HCT116 (cell line): Measurements from ENCODE around the gene TKFC. TPM values are rescaled to one million over a fixed set of nuclear protein-coding genes. Genes with fewer than 3 reads are reported as not detected.

ENCODE experiments used
- ATAC-seq: fragments of 200-7000 bp; cut with Tn5 transposase; 2 replicates; pipeline ENCODE4 v1.9.1; 2020; ENCODE audit warnings: mild to moderate bottlenecking, moderate library complexity
- Bru-seq: library from RNA; stranded (reverse); fragments of 400-500 nt; gene quantifications from one replicate; lab custom pipeline; 2021; lab: Mats Ljungman, UMichigan
- BruChase-seq, 2 experiments: library from RNA; stranded (reverse); fragments of 400-500 nt; gene quantifications; one replicate each; lab custom pipeline; 2021; lab: Mats Ljungman, UMichigan
- BruUV-seq: library from RNA; stranded (reverse); fragments of 400-500 nt; replicated peaks from 2 replicates; lab custom pipeline; 2021; lab: Mats Ljungman, UMichigan
- CTCF ChIA-PET: fragments of 300-600 bp; sonication (Branson Sonifier 250); formaldehyde crosslinking; loops from one replicate; lab custom pipeline; 2021; ENCODE audit warnings: antibody characterized with exemption; lab: Charles Lee
- POLR2A ChIA-PET: fragments of 300-600, 350-600 bp; sonication (Branson Sonifier 250); formaldehyde crosslinking; loops from one replicate; lab custom pipeline; 2021; ENCODE audit warnings: antibody characterized with exemption; lab: Charles Lee
- RAD21 ChIA-PET, 2 experiments: fragments of 300-600 bp; sonication (Branson Sonifier 250); formaldehyde crosslinking; loops; one replicate each; lab custom pipeline; 2023; ENCODE audit warnings: low total read pairs in 2 of 2; ENCODE audit not compliant: uncharacterized antibody in 2 of 2, unreplicated experiment in 2 of 2, low non-redundant PET in 1 of 2; lab: Charles Lee
- DNase-seq: peaks from one replicate; pipeline ENCODE4 v3.0.0-alpha.2; 2010; ENCODE audit warnings: low read depth, low spot score
- H2AFZ ChIP-seq: fragments of 200-600 bp; shearing (Covaris generic), sonication (generic); 2 replicates; pipeline ENCODE4 v1.6.1; 2017; ENCODE audit warnings: low read depth, mixed run types, mixed read lengths, antibody characterized with exemption, low read length; ENCODE audit not compliant: poor library complexity, severe bottlenecking
- H3K27ac ChIP-seq: 2 replicates; pipeline ENCODE4 v1.5.1; 2012; ENCODE audit warnings: low read depth, low read length
- H3K27me3 ChIP-seq: fragments of 200-600 bp; sonication (generic); 2 replicates; pipeline ENCODE4 v1.6.1; 2016; ENCODE audit warnings: mixed run types, low read length, mixed read lengths; ENCODE audit not compliant: insufficient read depth
- H3K36me3 ChIP-seq, 2 experiments: fragments of 200-500 bp in 1 of 2; fragments of 200-600 bp in 1 of 2; sonication (Bioruptor generic) in 1 of 2; sonication (generic) in 1 of 2; 2 replicates each; pipeline versions ENCODE4 v1.5.1 to v1.6.1; 2014 to 2016; ENCODE audit warnings: low read length in 2 of 2, inconsistent platforms in 1 of 2, mixed read lengths in 1 of 2, mixed run types in 1 of 2; ENCODE audit not compliant: insufficient read depth in 2 of 2, control insufficient read depth in 1 of 2
- H3K4me1 ChIP-seq, 2 experiments: fragments of 200-600 bp in 1 of 2; sonication (generic) in 1 of 2; 2 replicates each; pipeline versions ENCODE4 v1.5.1 to v1.6.1; 2012 to 2017; ENCODE audit warnings: low read length in 2 of 2, inconsistent platforms in 1 of 2, mild to moderate bottlenecking in 1 of 2, mixed read lengths in 1 of 2, mixed run types in 1 of 2, moderate library complexity in 1 of 2; ENCODE audit not compliant: insufficient read depth in 2 of 2, control insufficient read depth in 1 of 2
- H3K4me2 ChIP-seq: fragments of 200-600 bp; sonication (generic); 2 replicates; pipeline ENCODE4 v1.6.1; 2017; ENCODE audit warnings: mixed run types, low read length, mixed read lengths
- H3K4me3 ChIP-seq, 2 experiments: fragments of 200-600 bp in 1 of 2; sonication (generic) in 1 of 2; replicated peaks in 1 of 2; 2 replicates each; pipeline ENCODE4 v1.5.1; 2011 to 2016; ENCODE audit warnings: low read length in 2 of 2, control low read depth in 1 of 2, low read depth in 1 of 2, mild to moderate bottlenecking in 1 of 2, mixed read lengths in 1 of 2, mixed run types in 1 of 2
- H3K79me2 ChIP-seq: fragments of 200-600 bp; sonication (generic); 2 replicates; pipeline ENCODE4 v1.6.1; 2017; ENCODE audit warnings: mild to moderate bottlenecking, mixed run types, low read length, moderate library complexity, mixed read lengths; ENCODE audit not compliant: insufficient read depth
- H3K9ac ChIP-seq: fragments of 200-600 bp; sonication (generic); 2 replicates; pipeline ENCODE4 v1.6.1; 2016; ENCODE audit warnings: low read length, mixed read lengths
- H3K9me2 ChIP-seq: fragments of 200-600 bp; sonication (generic), shearing (Covaris generic); 2 replicates; pipeline ENCODE4 v1.6.1; 2017; ENCODE audit warnings: mixed run types, mild to moderate bottlenecking, moderate library complexity; ENCODE audit not compliant: insufficient read depth
- H3K9me3 ChIP-seq, 2 experiments: fragments of 200-500 bp in 1 of 2; fragments of 200-600 bp in 1 of 2; sonication (Bioruptor generic) in 1 of 2; sonication (generic) in 1 of 2; 2 replicates each; pipeline ENCODE4 v1.6.1; 2014 to 2017; ENCODE audit warnings: low read length in 2 of 2, mixed read lengths in 2 of 2, inconsistent platforms in 1 of 2, low read depth in 1 of 2, mild to moderate bottlenecking in 1 of 2, mixed run types in 1 of 2, moderate library complexity in 1 of 2; ENCODE audit not compliant: control insufficient read depth in 1 of 2, insufficient read depth in 1 of 2
- H4K20me1 ChIP-seq: fragments of 200-600 bp; sonication (generic), shearing (Covaris generic); 2 replicates; pipeline ENCODE4 v1.6.1; 2017; ENCODE audit warnings: mixed run types, mild to moderate bottlenecking, moderate library complexity; ENCODE audit not compliant: insufficient read depth
- ATF3 ChIP-seq: IDR thresholded peaks from 2 replicates; pipeline ENCODE4 v1.6.1; 2012
- CBX3 ChIP-seq: IDR thresholded peaks from 2 replicates; pipeline ENCODE4 v1.6.1; 2012; ENCODE audit warnings: low read depth
- CEBPB ChIP-seq: IDR thresholded peaks from 2 replicates; pipeline ENCODE4 v1.6.1; 2012; ENCODE audit warnings: low read depth
- EGR1 ChIP-seq: IDR thresholded peaks from 2 replicates; pipeline ENCODE4 v1.6.1; 2012; ENCODE audit warnings: low read depth
- EZH2 ChIP-seq: fragments of 200-600 bp; sonication (generic); IDR thresholded peaks from 2 replicates; pipeline ENCODE4 v1.6.1; 2017; ENCODE audit warnings: antibody characterized with exemption, mixed run types
- EZH2phosphoT487 ChIP-seq: fragments of 200-600 bp; IDR thresholded peaks from 2 replicates; pipeline ENCODE4 v1.6.1; 2018; ENCODE audit warnings: antibody characterized with exemption, borderline replicate concordance
- FOSL1 ChIP-seq: IDR thresholded peaks from 2 replicates; pipeline ENCODE4 v1.6.1; 2012; ENCODE audit warnings: low read depth
- JUND ChIP-seq: IDR thresholded peaks from 2 replicates; pipeline ENCODE4 v1.6.1; 2012
- POLR2A ChIP-seq: IDR thresholded peaks from 2 replicates; pipeline ENCODE4 v1.7.0; 2011; ENCODE audit warnings: borderline replicate concordance; ENCODE audit not compliant: insufficient read depth, insufficient read length; ENCODE audit errors: extremely low read depth
- POLR2AphosphoS5 ChIP-seq: IDR thresholded peaks from 2 replicates; pipeline ENCODE4 v1.6.1; 2011; ENCODE audit warnings: mild to moderate bottlenecking, low read depth, low read length, moderate library complexity
- REST ChIP-seq: IDR thresholded peaks from 2 replicates; pipeline ENCODE4 v1.6.1; 2012; ENCODE audit warnings: low read depth
- SIN3A ChIP-seq: IDR thresholded peaks from 2 replicates; pipeline ENCODE4 v1.6.1; 2012; ENCODE audit warnings: low read depth
- SP1 ChIP-seq: IDR thresholded peaks from 2 replicates; pipeline ENCODE4 v1.6.1; 2012; ENCODE audit warnings: low read depth
- SRF ChIP-seq: IDR thresholded peaks from 2 replicates; pipeline ENCODE4 v1.6.1; 2012; ENCODE audit warnings: low read depth
- TCF7L2 ChIP-seq: IDR thresholded peaks from 2 replicates; pipeline ENCODE4 v1.7.0; 2011; ENCODE audit warnings: borderline replicate concordance, inconsistent platforms; ENCODE audit not compliant: insufficient read depth, insufficient read length; ENCODE audit errors: extremely low read depth
- YY1 ChIP-seq: IDR thresholded peaks from 2 replicates; pipeline ENCODE4 v1.6.1; 2011; ENCODE audit warnings: low read length, low read depth, moderate library complexity, mild to moderate bottlenecking; ENCODE audit not compliant: insufficient replicate concordance; ENCODE audit errors: extremely low read depth
- ZFX ChIP-seq: fragments of 450-650 bp; IDR thresholded peaks from 2 replicates; pipeline ENCODE4 v1.6.1; 2017
- ZNF274 ChIP-seq: fragments of 200-500 bp; sonication (Bioruptor generic); IDR thresholded peaks from 2 replicates; pipeline ENCODE4 v1.6.1; 2014; ENCODE audit warnings: mild to moderate bottlenecking, low read depth, low read length, inconsistent platforms
- intact Hi-C: fragments of 100-400 bp; cut with micrococcal nuclease; formaldehyde crosslinking; loops from 2 replicates; pipeline ENCODE4 v1.10.0; 2022
- long read RNA-seq: library from polyadenylated mRNA; unstranded; transcript quantifications from one replicate; pipeline ENCODE4 v2.0.0, GENCODE V29; 2021; ENCODE audit not compliant: unreplicated experiment
- polyA plus RNA-seq: library from polyadenylated mRNA; unstranded; fragments of >200 nt; gene quantifications from 2 replicates; pipeline ENCODE4 v1.2.1, GENCODE V29; 2012; ENCODE audit warnings: missing spikeins
- total RNA-seq: library from RNA; stranded (reverse); gene quantifications from one replicate; pipeline ENCODE4 v1.2.1, GENCODE V29; 2021; ENCODE audit not compliant: unreplicated experiment
- TF ChIP-seq, protein P1 (sequence below): IDR thresholded peaks from 2 replicates; pipeline ENCODE4 v1.6.1; 2012
- TF ChIP-seq, protein P2 (sequence below), 3 experiments: fragments of 200-600 bp in 1 of 3; sonication (generic) in 1 of 3; IDR thresholded peaks in 2 of 3; conservative IDR thresholded peaks in 1 of 3; 2 replicates each; pipeline ENCODE4 v1.5.1; 2012 to 2017; ENCODE audit warnings: low read depth in 2 of 3, low read length in 2 of 3, antibody characterized with exemption in 1 of 3, borderline replicate concordance in 1 of 3, control low read depth in 1 of 3, mild to moderate bottlenecking in 1 of 3, mixed read lengths in 1 of 3, mixed run types in 1 of 3, moderate library complexity in 1 of 3; ENCODE audit not compliant: insufficient read depth in 1 of 3

Gene TKFC
- 156 TPM for total RNA-seq
- polyA plus RNA-seq = 125 and 130 TPM in 2 replicates
- Bru-seq, nascent RNA = percentile 77 among the genes with signal in this experiment
- percentile 83 among the genes with signal in this experiment for BruChase-seq, experiment 1, labeled RNA remaining after a 6-hour chase
- BruChase-seq, experiment 2, labeled RNA remaining after a 2-hour chase = percentile 79 among the genes with signal in this experiment
- long read RNA-seq, full-length matches to known transcripts = 69 of 172 reads
- long read RNA-seq, partial matches to known transcripts = 47 of 172 reads
- long read RNA-seq, other reads (novel, unspliced or antisense) = 56 of 172 reads

- ATAC-seq = peak; percentile 88
- Histone ChIP-seq H3K9ac (peak within 1 kb of the TSS; percentile 97), H4K20me1 (no peaks in the 10 kb centered on the region), H3K4me2 (peak within 1 kb of the TSS; percentile 93), H3K79me2 (peaks cover 74% of the 10 kb centered on the region), H2AFZ (no peak within 1 kb of the TSS), H3K9me2 (no peaks in the 10 kb centered on the region), H3K36me3 (peaks cover 13 to 14% of the 10 kb centered on the region in 2 experiments; a peak in 3 of 4 replicates), H3K27me3 (no peaks in the 10 kb centered on the region), H3K4me3 (peak within 1 kb of the TSS; percentile 85 to 97), H3K9me3 (no peaks in the 10 kb centered on the region), H3K27ac (peak within 1 kb of the TSS; percentile 92), H3K4me1 (peaks cover 28 to 46% of the 10 kb centered on the region in 2 experiments)
- BruUV-seq = no TSS peak
- RAD21 ChIA-PET = interaction anchor here in 1 of 2 experiments (1.8 kb wide), 1 partner anchor 53 kb away, joined by 5 read pairs; no protein-coding TSS in a partner anchor
- CTCF ChIA-PET = interaction anchor here (1.5 to 4.6 kb wide), 2 partner anchors 51 to 306 kb away, joined by 4 to 120 read pairs; no protein-coding TSS in a partner anchor
- peak; percentile 83 for DNase-seq
- POLR2A ChIA-PET = interaction anchor here (1.0 to 2.0 kb wide), 2 partner anchors 29 to 53 kb away, joined by 4 to 7 read pairs; partner anchors contain the start of genes CYB561A3 and TMEM138
- intact Hi-C loops = loop anchor here (2.0 kb wide), 1 partner anchor 60 kb away; the partner anchor contains the start of gene TMEM216
- TF ChIP-seq, protein P1, sequence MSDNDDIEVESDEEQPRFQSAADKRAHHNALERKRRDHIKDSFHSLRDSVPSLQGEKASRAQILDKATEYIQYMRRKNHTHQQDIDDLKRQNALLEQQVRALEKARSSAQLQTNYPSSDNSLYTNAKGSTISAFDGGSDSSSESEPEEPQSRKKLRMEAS = peak; percentile 95
- TF ChIP-seq CEBPB = no peak
- TF ChIP-seq CBX3 = no peak; the same call in 1 of the 2 replicates
- no peak for TF ChIP-seq EZH2
- peak; percentile 89 for TF ChIP-seq SIN3A
- peak; percentile 78 for TF ChIP-seq YY1
- TF ChIP-seq ZFX = peak; percentile 92
- peak; percentile 75 for TF ChIP-seq POLR2A
- TF ChIP-seq FOSL1 = no peak
- TF ChIP-seq TCF7L2 = no peak
- TF ChIP-seq ATF3 = no peak
- TF ChIP-seq, protein P2, sequence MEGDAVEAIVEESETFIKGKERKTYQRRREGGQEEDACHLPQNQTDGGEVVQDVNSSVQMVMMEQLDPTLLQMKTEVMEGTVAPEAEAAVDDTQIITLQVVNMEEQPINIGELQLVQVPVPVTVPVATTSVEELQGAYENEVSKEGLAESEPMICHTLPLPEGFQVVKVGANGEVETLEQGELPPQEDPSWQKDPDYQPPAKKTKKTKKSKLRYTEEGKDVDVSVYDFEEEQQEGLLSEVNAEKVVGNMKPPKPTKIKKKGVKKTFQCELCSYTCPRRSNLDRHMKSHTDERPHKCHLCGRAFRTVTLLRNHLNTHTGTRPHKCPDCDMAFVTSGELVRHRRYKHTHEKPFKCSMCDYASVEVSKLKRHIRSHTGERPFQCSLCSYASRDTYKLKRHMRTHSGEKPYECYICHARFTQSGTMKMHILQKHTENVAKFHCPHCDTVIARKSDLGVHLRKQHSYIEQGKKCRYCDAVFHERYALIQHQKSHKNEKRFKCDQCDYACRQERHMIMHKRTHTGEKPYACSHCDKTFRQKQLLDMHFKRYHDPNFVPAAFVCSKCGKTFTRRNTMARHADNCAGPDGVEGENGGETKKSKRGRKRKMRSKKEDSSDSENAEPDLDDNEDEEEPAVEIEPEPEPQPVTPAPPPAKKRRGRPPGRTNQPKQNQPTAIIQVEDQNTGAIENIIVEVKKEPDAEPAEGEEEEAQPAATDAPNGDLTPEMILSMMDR (IDR thresholded peaks at IDR 0.05 in 2 of 3, conservative IDR thresholded peaks at IDR 0.05 in 1 of 3; ENCODE audit: borderline replicate concordance in 1 of 3, insufficient read depth in 1 of 3, low read depth in 2 of 3, low read length in 2 of 3) = no peak
- no peak for TF ChIP-seq JUND
- no peak for TF ChIP-seq REST
- no peak; the same call in 1 of the 2 replicates for TF ChIP-seq EGR1
- TF ChIP-seq POLR2AphosphoS5 = peak; percentile 99
- no peak; the same call in 1 of the 2 replicates for TF ChIP-seq SP1
- TF ChIP-seq SRF = no peak
- no peak for TF ChIP-seq EZH2phosphoT487
- TF ChIP-seq ZNF274 = no peak
Observed at GRCh38 chr11:61332797-61333549, at the start of gene TKFC, which contains the start of gene DDB1. TKFC (plus strand) TSS chr11:61333228; CDS start chr11:61334729, 1,501 bp downstream. DDB1 (minus strand) TSS chr11:61333105; CDS start chr11:61332968, 137 bp downstream.
